Measurements from ENCODE around the gene ALDH3A1. TPM values are rescaled to one million over a fixed set of nuclear protein-coding genes. Genes with fewer than 3 reads are reported as not detected.

ALDH3A1 gene
- total RNA-seq, 1 experiment from 2014 or later: 0.35 TPM

DNA sequence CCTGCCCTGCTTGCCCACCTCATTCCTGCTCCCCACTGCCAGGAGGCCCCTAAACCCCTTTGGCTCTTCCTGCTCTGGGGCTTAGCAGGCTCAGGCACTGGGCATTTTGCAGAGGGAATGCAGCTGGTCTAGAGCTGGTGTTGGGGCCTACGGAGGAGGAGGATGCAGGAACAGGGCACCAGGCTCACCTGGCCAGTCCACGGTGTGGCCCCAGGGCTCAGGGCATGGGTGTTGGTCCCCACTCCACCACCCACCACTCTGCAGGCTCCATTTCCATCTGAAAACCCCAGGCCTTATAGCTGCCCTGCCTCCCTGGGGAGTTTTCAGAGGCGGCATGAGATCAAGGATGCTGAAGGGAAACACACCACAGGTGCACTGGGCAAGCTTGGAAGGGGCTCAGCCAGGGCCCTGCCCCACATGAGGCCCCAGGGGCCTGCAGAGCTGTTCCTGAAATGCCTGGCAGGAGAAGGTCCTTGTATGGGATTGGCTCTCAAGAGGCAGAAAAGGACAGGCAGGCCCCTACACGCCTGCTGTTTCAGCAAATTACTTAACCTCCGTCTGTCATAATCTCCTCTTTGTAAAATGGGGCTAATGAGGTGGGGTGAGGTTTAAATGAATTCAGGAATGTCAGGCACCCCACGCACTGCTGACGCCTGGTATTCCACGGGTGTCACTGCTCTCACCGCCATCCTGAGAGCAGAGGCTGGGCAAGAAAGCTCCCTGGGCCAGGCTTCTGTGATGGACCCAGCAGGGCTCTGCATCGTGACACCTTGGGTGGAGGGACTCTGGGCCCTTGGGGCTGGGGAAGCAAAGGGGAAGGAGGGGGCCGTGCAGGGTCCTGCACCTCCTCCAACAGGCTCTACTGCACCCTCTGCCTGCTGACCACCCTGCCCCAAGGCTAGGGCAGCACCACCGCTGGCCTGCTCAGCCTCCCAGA, 41.0 kb downstream of the ALDH3A1 start:
- H3K4me3 Mint-ChIP-seq: no peak overlapping the region
- ATAC-seq (no peak), DNase-seq (ENCODE audit: low spot score) (no peak)
- ChIA-PET CTCF (interaction anchor here (0.6 to 2.1 kb wide), 7 partner anchors 12 to 344 kb away, joined by 3 to 14 read pairs (median 3); partner anchors contain the start of genes ALDH3A2 and B9D1), POLR2A (interaction anchor here (0.6 kb wide), 1 partner anchor 185 kb away, joined by 4 read pairs; no protein-coding TSS in a partner anchor)
- H3K27me3 Mint-ChIP-seq (ENCODE audit: low read depth): no peaks in the 10 kb centered on the region
- H3K36me3 Mint-ChIP-seq: no peaks in the 10 kb centered on the region
- TF ChIP-seq JUN (CRISPR knock-in tag; IDR thresholded peaks at IDR 0.05) (no peak), ZNF423 (CRISPR knock-in tag; IDR thresholded peaks at IDR 0.05) (peak; percentile 65)
- H3K9me3 Mint-ChIP-seq: no peaks in the 10 kb centered on the region
- H3K4me1 Mint-ChIP-seq: peaks cover 25% of the 10 kb centered on the region
- H3K27ac Mint-ChIP-seq: no peak overlapping the region

DNA sequence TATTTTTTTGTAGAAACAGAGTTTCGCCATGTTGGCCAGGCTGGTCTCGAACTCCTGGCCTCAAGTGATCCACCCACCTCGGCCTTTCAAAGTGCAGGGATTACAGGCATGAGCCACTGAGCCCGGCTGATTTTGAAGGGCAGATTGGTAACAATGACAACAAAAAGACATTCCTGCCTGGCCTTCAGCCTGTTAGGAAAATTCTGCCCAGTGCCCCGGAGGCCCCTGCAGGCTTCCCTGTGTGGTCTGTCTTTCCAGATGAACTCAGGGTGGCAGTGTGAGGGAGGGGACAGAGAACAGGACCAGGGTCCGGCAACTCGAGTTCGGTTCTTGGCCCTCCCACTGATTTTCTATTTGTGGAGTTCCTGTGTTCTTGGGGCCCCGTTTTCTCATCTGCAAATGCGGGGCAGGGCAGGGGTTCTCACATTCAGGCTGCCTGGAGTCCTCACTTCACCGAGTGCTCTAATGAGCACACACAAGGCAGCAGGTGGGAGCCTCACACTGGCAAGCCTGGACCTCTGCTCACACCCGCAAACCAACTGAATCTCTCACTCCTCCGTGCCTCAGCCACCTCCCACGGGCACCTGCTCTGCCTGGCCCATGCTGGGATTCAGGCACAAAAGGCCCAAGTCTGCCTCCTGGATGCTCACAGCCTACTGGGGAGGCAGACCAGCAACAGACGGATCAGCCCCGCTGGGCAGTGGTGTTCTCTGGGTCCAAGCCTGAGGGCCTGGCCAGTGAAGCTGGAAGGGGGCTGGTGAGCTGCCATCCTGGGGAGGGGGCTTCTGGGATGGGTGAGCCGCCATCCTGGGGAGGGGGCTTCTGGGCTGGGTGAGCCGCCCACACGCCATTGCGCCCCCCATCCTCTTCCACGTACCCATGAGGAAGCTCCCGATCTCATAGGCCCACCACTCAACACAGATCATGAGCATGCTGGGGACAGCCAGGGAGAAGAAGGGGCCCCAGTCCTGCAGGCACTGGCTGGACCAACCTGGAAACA, 42.0 kb downstream of the ALDH3A1 start:
- TF ChIP-seq, protein P1, sequence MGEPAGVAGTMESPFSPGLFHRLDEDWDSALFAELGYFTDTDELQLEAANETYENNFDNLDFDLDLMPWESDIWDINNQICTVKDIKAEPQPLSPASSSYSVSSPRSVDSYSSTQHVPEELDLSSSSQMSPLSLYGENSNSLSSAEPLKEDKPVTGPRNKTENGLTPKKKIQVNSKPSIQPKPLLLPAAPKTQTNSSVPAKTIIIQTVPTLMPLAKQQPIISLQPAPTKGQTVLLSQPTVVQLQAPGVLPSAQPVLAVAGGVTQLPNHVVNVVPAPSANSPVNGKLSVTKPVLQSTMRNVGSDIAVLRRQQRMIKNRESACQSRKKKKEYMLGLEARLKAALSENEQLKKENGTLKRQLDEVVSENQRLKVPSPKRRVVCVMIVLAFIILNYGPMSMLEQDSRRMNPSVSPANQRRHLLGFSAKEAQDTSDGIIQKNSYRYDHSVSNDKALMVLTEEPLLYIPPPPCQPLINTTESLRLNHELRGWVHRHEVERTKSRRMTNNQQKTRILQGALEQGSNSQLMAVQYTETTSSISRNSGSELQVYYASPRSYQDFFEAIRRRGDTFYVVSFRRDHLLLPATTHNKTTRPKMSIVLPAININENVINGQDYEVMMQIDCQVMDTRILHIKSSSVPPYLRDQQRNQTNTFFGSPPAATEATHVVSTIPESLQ (CRISPR knock-in tag; IDR thresholded peaks at IDR 0.05): no peak
- TF ChIP-seq CREM (CRISPR knock-in tag; IDR thresholded peaks at IDR 0.05) (no peak), OVOL2 (CRISPR knock-in tag; IDR thresholded peaks at IDR 0.05; ENCODE audit: borderline replicate concordance) (no peak), GABPB1 (CRISPR knock-in tag; IDR thresholded peaks at IDR 0.05) (no peak), ZNF121 (CRISPR knock-in tag; IDR thresholded peaks at IDR 0.05) (no peak), IRF2 (CRISPR knock-in tag; IDR thresholded peaks at IDR 0.05; ENCODE audit: borderline replicate concordance, low read depth) (no peak), NFATC4 (CRISPR knock-in tag; IDR thresholded peaks at IDR 0.05) (no peak)
- TF ChIP-seq, protein P2, sequence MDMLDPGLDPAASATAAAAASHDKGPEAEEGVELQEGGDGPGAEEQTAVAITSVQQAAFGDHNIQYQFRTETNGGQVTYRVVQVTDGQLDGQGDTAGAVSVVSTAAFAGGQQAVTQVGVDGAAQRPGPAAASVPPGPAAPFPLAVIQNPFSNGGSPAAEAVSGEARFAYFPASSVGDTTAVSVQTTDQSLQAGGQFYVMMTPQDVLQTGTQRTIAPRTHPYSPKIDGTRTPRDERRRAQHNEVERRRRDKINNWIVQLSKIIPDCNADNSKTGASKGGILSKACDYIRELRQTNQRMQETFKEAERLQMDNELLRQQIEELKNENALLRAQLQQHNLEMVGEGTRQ (CRISPR knock-in tag; IDR thresholded peaks at IDR 0.05): no peak
- TF ChIP-seq, protein P3, sequence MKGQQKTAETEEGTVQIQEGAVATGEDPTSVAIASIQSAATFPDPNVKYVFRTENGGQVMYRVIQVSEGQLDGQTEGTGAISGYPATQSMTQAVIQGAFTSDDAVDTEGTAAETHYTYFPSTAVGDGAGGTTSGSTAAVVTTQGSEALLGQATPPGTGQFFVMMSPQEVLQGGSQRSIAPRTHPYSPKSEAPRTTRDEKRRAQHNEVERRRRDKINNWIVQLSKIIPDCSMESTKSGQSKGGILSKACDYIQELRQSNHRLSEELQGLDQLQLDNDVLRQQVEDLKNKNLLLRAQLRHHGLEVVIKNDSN (CRISPR knock-in tag; IDR thresholded peaks at IDR 0.05): no peak
- TF ChIP-seq, protein P4, sequence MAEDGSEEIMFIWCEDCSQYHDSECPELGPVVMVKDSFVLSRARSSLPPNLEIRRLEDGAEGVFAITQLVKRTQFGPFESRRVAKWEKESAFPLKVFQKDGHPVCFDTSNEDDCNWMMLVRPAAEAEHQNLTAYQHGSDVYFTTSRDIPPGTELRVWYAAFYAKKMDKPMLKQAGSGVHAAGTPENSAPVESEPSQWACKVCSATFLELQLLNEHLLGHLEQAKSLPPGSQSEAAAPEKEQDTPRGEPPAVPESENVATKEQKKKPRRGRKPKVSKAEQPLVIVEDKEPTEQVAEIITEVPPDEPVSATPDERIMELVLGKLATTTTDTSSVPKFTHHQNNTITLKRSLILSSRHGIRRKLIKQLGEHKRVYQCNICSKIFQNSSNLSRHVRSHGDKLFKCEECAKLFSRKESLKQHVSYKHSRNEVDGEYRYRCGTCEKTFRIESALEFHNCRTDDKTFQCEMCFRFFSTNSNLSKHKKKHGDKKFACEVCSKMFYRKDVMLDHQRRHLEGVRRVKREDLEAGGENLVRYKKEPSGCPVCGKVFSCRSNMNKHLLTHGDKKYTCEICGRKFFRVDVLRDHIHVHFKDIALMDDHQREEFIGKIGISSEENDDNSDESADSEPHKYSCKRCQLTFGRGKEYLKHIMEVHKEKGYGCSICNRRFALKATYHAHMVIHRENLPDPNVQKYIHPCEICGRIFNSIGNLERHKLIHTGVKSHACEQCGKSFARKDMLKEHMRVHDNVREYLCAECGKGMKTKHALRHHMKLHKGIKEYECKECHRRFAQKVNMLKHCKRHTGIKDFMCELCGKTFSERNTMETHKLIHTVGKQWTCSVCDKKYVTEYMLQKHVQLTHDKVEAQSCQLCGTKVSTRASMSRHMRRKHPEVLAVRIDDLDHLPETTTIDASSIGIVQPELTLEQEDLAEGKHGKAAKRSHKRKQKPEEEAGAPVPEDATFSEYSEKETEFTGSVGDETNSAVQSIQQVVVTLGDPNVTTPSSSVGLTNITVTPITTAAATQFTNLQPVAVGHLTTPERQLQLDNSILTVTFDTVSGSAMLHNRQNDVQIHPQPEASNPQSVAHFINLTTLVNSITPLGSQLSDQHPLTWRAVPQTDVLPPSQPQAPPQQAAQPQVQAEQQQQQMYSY (CRISPR knock-in tag; IDR thresholded peaks at IDR 0.05): no peak
- TF ChIP-seq, protein P5, sequence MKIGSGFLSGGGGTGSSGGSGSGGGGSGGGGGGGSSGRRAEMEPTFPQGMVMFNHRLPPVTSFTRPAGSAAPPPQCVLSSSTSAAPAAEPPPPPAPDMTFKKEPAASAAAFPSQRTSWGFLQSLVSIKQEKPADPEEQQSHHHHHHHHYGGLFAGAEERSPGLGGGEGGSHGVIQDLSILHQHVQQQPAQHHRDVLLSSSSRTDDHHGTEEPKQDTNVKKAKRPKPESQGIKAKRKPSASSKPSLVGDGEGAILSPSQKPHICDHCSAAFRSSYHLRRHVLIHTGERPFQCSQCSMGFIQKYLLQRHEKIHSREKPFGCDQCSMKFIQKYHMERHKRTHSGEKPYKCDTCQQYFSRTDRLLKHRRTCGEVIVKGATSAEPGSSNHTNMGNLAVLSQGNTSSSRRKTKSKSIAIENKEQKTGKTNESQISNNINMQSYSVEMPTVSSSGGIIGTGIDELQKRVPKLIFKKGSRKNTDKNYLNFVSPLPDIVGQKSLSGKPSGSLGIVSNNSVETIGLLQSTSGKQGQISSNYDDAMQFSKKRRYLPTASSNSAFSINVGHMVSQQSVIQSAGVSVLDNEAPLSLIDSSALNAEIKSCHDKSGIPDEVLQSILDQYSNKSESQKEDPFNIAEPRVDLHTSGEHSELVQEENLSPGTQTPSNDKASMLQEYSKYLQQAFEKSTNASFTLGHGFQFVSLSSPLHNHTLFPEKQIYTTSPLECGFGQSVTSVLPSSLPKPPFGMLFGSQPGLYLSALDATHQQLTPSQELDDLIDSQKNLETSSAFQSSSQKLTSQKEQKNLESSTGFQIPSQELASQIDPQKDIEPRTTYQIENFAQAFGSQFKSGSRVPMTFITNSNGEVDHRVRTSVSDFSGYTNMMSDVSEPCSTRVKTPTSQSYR (CRISPR knock-in tag; IDR thresholded peaks at IDR 0.05): no peak
- TF ChIP-seq, protein P6, sequence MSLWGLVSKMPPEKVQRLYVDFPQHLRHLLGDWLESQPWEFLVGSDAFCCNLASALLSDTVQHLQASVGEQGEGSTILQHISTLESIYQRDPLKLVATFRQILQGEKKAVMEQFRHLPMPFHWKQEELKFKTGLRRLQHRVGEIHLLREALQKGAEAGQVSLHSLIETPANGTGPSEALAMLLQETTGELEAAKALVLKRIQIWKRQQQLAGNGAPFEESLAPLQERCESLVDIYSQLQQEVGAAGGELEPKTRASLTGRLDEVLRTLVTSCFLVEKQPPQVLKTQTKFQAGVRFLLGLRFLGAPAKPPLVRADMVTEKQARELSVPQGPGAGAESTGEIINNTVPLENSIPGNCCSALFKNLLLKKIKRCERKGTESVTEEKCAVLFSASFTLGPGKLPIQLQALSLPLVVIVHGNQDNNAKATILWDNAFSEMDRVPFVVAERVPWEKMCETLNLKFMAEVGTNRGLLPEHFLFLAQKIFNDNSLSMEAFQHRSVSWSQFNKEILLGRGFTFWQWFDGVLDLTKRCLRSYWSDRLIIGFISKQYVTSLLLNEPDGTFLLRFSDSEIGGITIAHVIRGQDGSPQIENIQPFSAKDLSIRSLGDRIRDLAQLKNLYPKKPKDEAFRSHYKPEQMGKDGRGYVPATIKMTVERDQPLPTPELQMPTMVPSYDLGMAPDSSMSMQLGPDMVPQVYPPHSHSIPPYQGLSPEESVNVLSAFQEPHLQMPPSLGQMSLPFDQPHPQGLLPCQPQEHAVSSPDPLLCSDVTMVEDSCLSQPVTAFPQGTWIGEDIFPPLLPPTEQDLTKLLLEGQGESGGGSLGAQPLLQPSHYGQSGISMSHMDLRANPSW (CRISPR knock-in tag; conservative IDR thresholded peaks at IDR 0.05; ENCODE audit: low read depth): no peak
- no peaks in the 10 kb centered on the region for H3K27me3 Mint-ChIP-seq (ENCODE audit: low read depth)
- DNase-seq (ENCODE audit: low spot score): no peak
- ChIA-PET POLR2A (interaction anchor here (0.6 kb wide), 1 partner anchor 184 kb away, joined by 4 read pairs; no protein-coding TSS in a partner anchor), CTCF (interaction anchor here (0.6 to 2.1 kb wide), 7 partner anchors 13 to 343 kb away, joined by 3 to 14 read pairs (median 5); partner anchors contain the start of gene B9D1)
- H3K4me1 Mint-ChIP-seq: peaks cover 26% of the 10 kb centered on the region
- H3K9me3 Mint-ChIP-seq: no peaks in the 10 kb centered on the region
- no peak overlapping the region; the same call in 1 of the 2 replicates for H3K27ac Mint-ChIP-seq
- H3K36me3 Mint-ChIP-seq: no peaks in the 10 kb centered on the region
- no peak overlapping the region for H3K4me3 Mint-ChIP-seq
- no peak for ATAC-seq
